ENCODE results near the gene RTKN2.
"Not testable (repeated sequence)": the region's sequence is repeated elsewhere in the genome, so short reads cannot be mapped to it uniquely, and the experiment has no call there.

The RTKN2 gene

DNA sequence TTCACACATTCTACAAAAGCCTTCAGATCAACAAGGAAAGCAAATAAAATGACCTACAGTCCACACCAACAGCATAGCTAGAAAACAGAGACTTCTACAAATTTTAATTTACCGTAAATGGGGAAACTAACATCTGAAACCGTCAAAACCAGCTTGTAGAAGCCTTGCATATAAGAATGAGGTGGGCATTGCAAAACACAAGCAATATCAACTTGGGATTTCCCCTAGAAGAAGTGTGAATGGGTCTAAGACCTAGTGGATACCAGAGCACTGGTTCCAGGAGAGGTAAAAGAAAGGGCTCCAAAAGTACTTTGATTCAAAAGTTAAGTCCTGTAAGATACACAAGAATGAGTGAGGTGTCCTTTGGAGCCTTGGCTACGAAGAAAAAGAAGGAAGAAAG lies 18.7 kb downstream of the RTKN2 start:
- no peak for DNase-seq (ENCODE audit: low read depth)
- H3K4me3 ChIP-seq (ENCODE audit: low read depth, low read length), result no peak overlapping the region
- TF ChIP-seq CTCF (IDR thresholded peaks at IDR 0.05; ENCODE audit: control insufficient read depth, extremely low read depth, insufficient read depth), result no peak

DNA sequence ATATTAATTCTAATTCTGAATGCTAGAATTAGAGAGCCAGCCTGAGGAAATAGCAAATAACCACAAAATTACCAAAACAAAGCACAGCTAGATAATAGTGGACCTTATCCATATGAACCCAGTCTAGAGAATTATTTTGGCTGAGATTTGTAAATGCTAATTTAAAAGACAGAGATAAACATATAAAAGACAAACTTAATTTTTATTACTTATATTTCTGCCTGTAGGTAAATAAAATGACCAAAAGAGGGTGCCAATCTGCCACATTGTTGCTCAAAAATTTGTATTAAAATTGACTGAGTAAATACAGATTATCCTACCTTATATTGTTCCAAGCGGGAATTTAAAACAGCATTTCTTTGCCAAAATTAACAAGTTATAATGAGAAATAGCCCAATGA lies 20.2 kb downstream of the RTKN2 start:
- TF ChIP-seq CTCF (IDR thresholded peaks at IDR 0.05; ENCODE audit: control insufficient read depth, extremely low read depth, insufficient read depth), result peak; percentile 44
- H3K4me3 ChIP-seq (ENCODE audit: low read depth, low read length), result no peak overlapping the region
- no peak for DNase-seq (ENCODE audit: low read depth)

GRCh38 chr10:62244785-62245467 lies 23.7 kb downstream of the RTKN2 start:
- peak; percentile 88 for TF ChIP-seq CTCF (IDR thresholded peaks at IDR 0.05; ENCODE audit: control insufficient read depth, extremely low read depth, insufficient read depth)
- no peak overlapping the region for H3K4me3 ChIP-seq (ENCODE audit: low read depth, low read length)
- DNase-seq (ENCODE audit: low read depth), result no peak

- H3K4me3 ChIP-seq (ENCODE audit: low read depth, low read length), result no peak overlapping the region
Measured at GRCh38 chr10:62244088-62244487, 24.6 kb downstream of the RTKN2 start.

GRCh38 chr10:62243647-62243997 lies 25.0 kb downstream of the RTKN2 start:
- no peak for TF ChIP-seq CTCF (IDR thresholded peaks at IDR 0.05; ENCODE audit: control insufficient read depth, extremely low read depth, insufficient read depth)
- no peak overlapping the region for H3K4me3 ChIP-seq (ENCODE audit: low read depth, low read length)
- DNase-seq (ENCODE audit: low read depth), result no peak

More at GRCh38 chr10:62244088-62244487, 24.6 kb downstream of the RTKN2 start:
- TF ChIP-seq CTCF (IDR thresholded peaks at IDR 0.05; ENCODE audit: control insufficient read depth, extremely low read depth, insufficient read depth), result no peak
- DNase-seq (ENCODE audit: low read depth), result no peak

GRCh38 chr10:62242965-62243646 lies 25.5 kb downstream of the RTKN2 start:
- DNase-seq (ENCODE audit: low read depth); H3K4me3 ChIP-seq (ENCODE audit: low read depth, low read length): not testable (repeated sequence)

GRCh38 chr10:62241521-62241920 lies 27.1 kb downstream of the RTKN2 start:
- DNase-seq (ENCODE audit: low read depth); H3K4me3 ChIP-seq (ENCODE audit: low read depth, low read length): not testable (repeated sequence)

DNA sequence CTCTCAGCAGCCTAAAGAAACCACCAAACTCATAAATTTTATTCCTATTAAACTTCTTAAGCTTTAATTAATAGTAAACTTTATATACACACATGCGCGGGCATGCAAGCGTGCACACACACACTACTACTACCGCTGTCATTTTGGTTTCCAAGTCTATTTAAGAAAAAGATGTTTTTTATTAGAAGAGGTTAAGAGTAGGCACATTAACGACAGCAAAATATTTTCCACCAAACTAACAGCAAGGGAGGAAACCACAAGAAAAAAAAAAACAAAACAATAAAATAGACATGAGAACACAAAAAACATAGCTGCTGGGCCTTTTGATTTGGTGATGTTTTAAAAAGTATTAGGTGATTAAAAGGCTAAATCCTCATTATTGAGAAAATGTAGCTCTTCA lies 28.6 kb downstream of the RTKN2 start:
- H3K4me3 ChIP-seq (ENCODE audit: low read depth, low read length), result no peak overlapping the region
- no peak for DNase-seq (ENCODE audit: low read depth)
- no peak for TF ChIP-seq CTCF (IDR thresholded peaks at IDR 0.05; ENCODE audit: control insufficient read depth, extremely low read depth, insufficient read depth)
